Activated T-cell treated with anti-CD3 and anti-CD28 coated beads, Interleukin-2, amount 50 U/mL, for 72 hours (primary cell): ENCODE results near the gene SLC25A1. TPM values are rescaled to one million over a fixed set of nuclear protein-coding genes. Genes with fewer than 3 reads are reported as not detected.
"Not testable (repeated sequence)": the region's sequence is repeated elsewhere in the genome, so short reads cannot be mapped to it uniquely, and the experiment has no call there.

Experiments
- ATAC-seq, 2 donors: fragments of 150-1000 bp; cut with Tn5 transposase; replicated peaks in 1 of 2; 2 replicates each; pipeline ENCODE4 v1.10.0; 2021; ENCODE audit warnings: moderate library complexity in 2 of 2, mild to moderate bottlenecking in 1 of 2
- DNase-seq, 2 donors: peaks; one replicate each; pipeline ENCODE4 v3.0.0; 2021 to 2022; ENCODE audit warnings: mixed read lengths in 1 of 2
- H3K27ac Mint-ChIP-seq: one replicate; pipeline ENCODE4 v1.8.0; 2022; ENCODE audit warnings: mild to moderate bottlenecking, moderate library complexity, mixed read lengths
- H3K27me3 Mint-ChIP-seq: one replicate; pipeline ENCODE4 v1.8.0; 2022; ENCODE audit warnings: low read depth, mixed read lengths
- H3K36me3 Mint-ChIP-seq, 2 donors: one replicate each; pipeline ENCODE4 v1.8.0; 2022; ENCODE audit warnings: mixed read lengths in 2 of 2, mild to moderate bottlenecking in 1 of 2; ENCODE audit not compliant: insufficient read depth in 2 of 2
- H3K4me1 Mint-ChIP-seq: one replicate; pipeline ENCODE4 v1.8.0; 2022; ENCODE audit warnings: low read depth, mixed read lengths
- H3K4me3 Mint-ChIP-seq, 2 donors: one replicate each; pipeline ENCODE4 v1.8.0; 2022; ENCODE audit warnings: mild to moderate bottlenecking in 2 of 2, mixed read lengths in 2 of 2, moderate library complexity in 2 of 2
- H3K9me3 Mint-ChIP-seq, 2 donors: one replicate each; pipeline ENCODE4 v1.8.0; 2022; ENCODE audit warnings: mixed read lengths in 2 of 2
- total RNA-seq, 2 donors: library from RNA; stranded (reverse); gene quantifications; one replicate each; pipeline ENCODE4 v1.2.3, GENCODE V29; 2022

Gene SLC25A1
- total RNA-seq, 2 donors from 2014 or later, result 34.3 TPM

DNA sequence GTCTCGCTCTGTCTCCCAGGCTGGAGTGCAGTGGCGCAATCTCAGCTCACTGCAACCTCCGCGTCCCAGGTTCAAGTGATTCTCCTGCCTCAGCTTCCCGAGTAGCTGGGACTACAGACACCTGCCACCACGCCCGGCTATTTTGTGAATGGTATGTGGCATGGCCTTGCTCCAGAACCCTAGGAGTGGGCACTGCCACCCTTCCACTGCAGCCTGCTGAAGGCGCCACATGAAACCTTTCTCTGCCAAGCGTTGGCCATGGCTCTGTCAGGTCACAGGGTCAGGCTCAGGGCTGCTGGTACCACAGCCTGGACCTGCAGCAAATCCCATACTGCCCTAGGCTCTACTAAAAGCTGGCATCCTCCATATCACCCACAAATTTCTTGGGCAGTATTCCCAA lies 22.4 kb downstream of the SLC25A1 start:
- not testable (repeated sequence) for ATAC-seq, H3K9me3 Mint-ChIP-seq, H3K27ac Mint-ChIP-seq

DNA sequence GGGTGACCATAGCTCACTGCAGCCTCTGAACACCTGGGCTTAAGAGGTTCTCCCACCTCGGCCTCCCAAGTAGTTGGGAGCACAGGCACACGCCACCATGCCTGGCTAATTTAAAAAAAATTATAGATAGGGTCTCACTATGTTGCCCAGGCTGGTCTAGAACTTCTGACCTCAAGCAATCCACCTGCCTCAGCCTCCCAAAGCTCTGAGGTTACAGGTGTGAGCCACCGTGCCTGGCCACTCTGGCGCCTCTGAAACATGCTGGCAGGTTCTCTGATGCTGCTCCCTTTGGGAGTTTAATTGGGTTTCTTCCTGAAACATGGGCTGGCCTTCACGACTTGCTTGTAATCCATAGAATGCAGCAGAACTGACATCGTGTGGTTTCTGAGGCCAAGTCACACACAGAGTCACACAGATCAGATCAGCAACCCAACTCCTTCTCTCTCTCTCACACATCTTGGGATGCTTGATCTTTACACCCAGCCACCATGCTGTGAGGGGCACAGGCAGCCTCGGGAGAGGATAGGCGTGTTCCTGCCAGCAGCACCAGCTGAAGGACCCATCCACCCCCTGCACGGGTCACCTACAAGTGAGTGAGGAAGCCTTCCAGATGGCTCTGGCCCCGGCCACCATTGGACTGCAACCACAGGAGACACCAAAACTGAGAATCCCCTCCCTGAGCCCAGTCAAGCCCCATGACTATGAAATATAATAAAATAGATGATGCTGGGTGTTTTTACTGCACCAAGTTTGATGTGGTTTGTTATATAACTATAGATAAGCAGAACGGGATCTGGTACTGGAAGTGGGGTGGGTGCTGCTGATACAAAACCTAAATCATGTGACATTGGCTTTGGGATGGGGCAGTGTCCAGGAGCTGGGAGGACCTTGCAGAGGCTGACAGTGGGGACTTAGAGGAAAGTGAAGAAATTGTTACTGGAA lies 25.3 kb downstream of the SLC25A1 start:
- peaks cover 8% of the 10 kb centered on the region for H3K4me1 Mint-ChIP-seq
- peaks cover 41% of the 10 kb centered on the region for H3K27me3 Mint-ChIP-seq
- no peak overlapping the region for H3K27ac Mint-ChIP-seq
- DNase-seq (no peak), ATAC-seq (no peak)
- H3K4me3 Mint-ChIP-seq, result no peak overlapping the region
- H3K9me3 Mint-ChIP-seq, result no peaks in the 10 kb centered on the region
- peaks cover 2 to 7% of the 10 kb centered on the region in 2 donors for H3K36me3 Mint-ChIP-seq

More for the DNA sequence above, 22.4 kb downstream of the SLC25A1 start:
- peaks cover 33% of the 10 kb centered on the region for H3K27me3 Mint-ChIP-seq
- H3K36me3 Mint-ChIP-seq, H3K4me1 Mint-ChIP-seq, DNase-seq, H3K4me3 Mint-ChIP-seq: not testable (repeated sequence)

DNA sequence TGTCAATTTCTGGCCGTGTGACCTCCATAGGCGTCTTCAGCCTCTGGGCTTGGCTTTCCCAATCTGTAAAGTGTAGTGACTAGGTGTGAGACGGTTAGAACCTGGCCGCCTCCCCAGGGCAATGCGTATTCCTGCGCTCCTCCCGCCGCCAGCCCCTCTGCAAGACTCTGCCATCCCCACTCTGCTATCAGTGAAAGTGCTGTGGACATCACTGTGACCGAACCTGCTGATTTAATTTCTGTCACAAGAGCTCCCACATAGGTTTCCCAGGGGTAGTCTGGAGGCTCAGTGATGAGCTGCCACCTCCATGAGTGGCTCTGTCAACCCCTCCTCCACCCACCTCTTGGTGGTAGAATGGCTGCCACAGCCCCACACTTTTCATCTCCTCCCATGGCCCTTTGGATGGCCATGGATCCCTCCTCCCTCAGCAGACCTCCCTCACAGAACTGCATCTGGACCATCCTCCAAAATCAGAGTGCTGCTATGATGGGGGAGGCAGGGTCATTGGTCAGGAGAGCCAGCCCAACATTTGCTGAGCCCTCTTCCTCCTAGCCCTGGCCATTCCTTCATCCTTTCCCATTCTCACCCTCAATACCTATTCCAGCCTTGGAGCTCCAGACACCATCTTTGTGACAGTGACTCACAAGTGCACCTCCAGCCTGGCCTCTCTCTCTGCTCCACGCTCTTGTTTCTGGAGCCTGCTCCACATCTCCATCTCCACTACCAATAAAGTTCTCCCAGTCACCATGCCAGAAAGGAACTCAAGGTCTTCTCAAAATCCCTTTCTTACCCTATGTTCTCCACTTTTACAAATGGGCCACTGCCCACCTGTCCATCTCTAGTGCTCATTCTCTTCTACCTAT lies 27.0 kb downstream of the SLC25A1 start:
- no peak for ATAC-seq

DNA sequence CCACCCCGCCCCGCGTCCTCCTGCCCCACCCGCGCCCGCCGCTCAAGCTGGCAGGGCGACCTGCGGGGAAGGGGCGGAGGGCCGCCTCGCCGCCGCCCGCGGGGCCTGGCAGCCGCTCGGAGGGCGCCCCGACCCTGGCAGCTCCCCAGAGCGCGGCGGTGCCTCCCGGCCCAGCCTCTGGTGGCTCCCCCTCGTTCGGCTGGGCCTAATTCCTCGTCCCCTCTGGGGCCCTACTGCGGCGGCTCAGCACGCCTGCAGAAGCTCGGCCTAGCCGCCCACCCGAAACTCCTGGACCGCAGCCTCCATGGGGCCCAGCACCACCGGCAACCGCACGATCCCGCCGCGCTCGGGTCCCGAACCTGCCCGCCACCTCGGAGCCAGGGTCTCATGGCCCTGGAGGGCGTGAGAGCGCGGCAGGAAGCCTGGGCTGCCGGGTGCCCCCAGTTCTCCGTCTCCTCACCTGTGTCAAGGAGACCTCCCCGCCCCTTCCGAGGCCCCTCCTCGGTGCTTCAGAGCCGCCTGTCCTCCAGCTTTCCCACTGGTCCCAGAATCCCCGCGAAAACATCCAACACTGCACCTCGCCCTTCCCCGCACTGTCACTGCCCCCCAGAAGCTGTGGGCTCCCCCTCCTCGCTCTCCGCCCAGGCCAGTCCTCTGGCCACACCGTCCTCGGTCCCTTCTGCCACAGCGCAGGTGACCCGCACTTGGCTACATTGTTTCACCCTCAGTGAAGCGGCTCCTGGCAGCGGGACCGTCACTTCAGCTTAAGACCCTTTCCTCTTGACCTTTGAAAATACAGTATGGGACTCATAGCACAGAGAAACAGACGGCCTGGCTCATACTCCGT lies 27.8 kb downstream of the SLC25A1 start:
- Mint-ChIP-seq H3K4me3 (peak overlapping the region; percentile 73 to 81), H3K9me3 (no peaks in the 10 kb centered on the region), H3K4me1 (peaks cover 8% of the 10 kb centered on the region), H3K27ac (no peak overlapping the region), H3K27me3 (peaks cover 58% of the 10 kb centered on the region), H3K36me3 (peaks cover 2 to 7% of the 10 kb centered on the region in 2 donors)
- ATAC-seq, result no peak
- DNase-seq, result no peak

More for the DNA sequence above, 27.0 kb downstream of the SLC25A1 start:
- Mint-ChIP-seq H3K4me3 (peak overlapping the region; percentile 73 to 81), H3K27me3 (peaks cover 56% of the 10 kb centered on the region), H3K36me3 (peaks cover 2 to 7% of the 10 kb centered on the region in 2 donors), H3K27ac (no peak overlapping the region), H3K9me3 (no peaks in the 10 kb centered on the region), H3K4me1 (peaks cover 8% of the 10 kb centered on the region)
- DNase-seq, result no peak

DNA sequence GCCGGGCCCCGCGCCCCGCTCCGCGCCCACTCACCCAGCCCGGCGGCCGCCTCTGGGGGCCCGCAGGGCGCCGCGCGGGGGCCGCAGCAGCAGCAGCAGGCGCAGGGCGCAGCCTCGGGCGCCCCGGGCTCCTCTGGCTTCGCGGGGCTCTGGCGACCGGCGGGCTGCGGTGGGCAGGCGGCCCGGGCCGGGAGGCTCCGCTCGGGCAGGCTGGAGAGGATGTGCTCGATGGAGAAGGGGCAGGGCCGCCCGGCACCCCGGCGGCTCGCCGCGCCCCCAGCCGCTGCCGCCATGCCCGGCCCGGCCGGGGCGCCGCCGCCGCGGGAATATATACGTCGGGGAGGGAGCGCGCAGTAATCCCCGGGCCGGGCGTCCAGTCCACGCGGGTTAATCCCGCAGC lies 28.5 kb downstream of the SLC25A1 start, which contains the start of gene GSC2:
TSS of gene GSC2 (minus strand) at position 302 of the 400 bp plus-strand sequence. CDS start at position 293, 9 bp downstream.
- no peaks in the 10 kb centered on the region for H3K9me3 Mint-ChIP-seq
- H3K4me3 Mint-ChIP-seq, result peak within 1 kb of the TSS; percentile 73 to 81
- peaks cover 56% of the 10 kb centered on the region for H3K27me3 Mint-ChIP-seq
- DNase-seq, result no peak
- peaks cover 8% of the 10 kb centered on the region for H3K4me1 Mint-ChIP-seq
- peak in 1 of 2 donors; percentile 22 for ATAC-seq
- H3K27ac Mint-ChIP-seq, result no peak within 1 kb of the TSS
- H3K36me3 Mint-ChIP-seq, result peaks cover 2 to 7% of the 10 kb centered on the region in 2 donors

DNA sequence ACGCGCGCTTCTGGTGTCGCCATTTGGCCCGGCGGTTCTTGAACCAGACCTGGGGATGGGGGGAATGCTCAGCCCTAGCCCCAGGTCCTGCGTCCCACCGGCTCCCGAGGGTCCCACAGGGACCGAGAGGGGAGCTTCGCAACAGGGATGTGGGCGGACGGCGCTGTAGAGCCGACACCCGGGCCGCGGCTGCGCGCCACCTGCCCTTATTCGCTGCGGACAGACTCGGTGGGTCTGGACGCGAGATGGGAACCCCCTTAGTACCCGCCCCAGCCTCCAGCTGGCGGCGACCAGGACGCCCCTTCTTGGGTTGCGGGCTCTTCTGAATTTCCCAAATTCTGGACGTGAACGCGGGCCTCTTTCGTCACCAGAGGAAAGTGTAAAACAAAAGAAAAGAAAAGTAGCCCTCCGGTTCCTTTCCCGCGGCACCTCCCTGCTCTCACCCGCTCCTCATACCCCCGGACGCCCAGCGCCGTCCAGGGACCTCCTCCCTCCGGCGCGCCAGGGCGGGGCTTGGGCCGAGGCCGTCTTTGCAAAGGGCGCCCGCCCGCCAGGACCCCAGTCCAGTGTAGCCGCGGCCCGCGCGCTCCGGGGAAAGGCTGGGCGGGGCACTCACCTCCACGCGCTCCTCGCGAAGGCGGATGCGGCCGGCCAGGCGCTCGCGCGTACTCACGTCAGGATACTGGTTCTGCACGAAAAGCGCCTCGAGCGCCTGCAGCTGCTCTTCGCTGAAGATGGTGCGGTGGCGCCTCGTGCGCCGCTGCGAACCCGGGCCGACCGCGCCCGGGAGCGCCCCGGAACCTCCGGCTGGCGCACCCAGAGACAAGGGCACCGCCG lies 29.3 kb downstream of the SLC25A1 start:
- Mint-ChIP-seq H3K27ac (no peak overlapping the region), H3K27me3 (peaks cover 52% of the 10 kb centered on the region), H3K9me3 (no peaks in the 10 kb centered on the region), H3K4me3 (peak overlapping the region; percentile 59 to 76), H3K36me3 (peaks cover 4 to 7% of the 10 kb centered on the region in 2 donors), H3K4me1 (peaks cover 16% of the 10 kb centered on the region)
- DNase-seq (peak; percentile 54 to 55), ATAC-seq (peak; percentile 20 to 32)

DNA sequence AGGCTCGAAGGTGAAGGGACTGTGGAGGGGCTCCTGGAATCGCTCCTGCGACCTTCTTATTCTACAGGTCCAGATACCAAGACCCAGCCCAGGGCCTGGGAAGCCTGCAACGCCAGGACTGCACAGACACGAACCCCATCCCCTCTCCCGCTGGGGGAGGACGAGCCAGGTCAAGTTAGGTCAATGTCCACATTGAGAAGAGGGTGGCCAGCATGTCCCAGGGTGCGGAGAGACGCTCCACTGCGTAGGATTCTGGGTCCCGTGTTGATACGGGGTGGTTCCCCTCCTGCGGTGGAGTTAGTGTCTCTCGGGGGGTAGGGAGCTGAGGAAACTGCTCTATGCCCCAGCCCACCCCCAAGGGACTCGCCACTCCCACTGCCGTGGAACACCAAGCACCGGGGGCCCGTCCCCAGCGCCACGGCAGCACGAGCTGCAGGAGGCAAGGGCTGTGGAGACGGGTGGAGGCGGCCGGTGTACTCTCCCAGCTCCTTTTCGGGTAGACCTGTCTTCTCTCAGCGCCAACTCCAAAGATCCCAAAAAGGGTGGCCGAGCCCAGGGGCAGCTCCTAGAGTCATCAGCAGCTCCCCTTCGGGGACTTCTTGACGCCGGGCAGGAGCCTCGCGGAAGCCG lies 30.0 kb downstream of the SLC25A1 start:
- H3K27ac Mint-ChIP-seq, result no peak overlapping the region
- ATAC-seq, result no peak
- no peak for DNase-seq
- H3K4me1 Mint-ChIP-seq, result peaks cover 23% of the 10 kb centered on the region
- peaks cover 48% of the 10 kb centered on the region for H3K27me3 Mint-ChIP-seq
- no peaks in the 10 kb centered on the region for H3K9me3 Mint-ChIP-seq
- peak overlapping the region; percentile 19 to 76 for H3K4me3 Mint-ChIP-seq
- H3K36me3 Mint-ChIP-seq, result peaks cover 8 to 9% of the 10 kb centered on the region in 2 donors

DNA sequence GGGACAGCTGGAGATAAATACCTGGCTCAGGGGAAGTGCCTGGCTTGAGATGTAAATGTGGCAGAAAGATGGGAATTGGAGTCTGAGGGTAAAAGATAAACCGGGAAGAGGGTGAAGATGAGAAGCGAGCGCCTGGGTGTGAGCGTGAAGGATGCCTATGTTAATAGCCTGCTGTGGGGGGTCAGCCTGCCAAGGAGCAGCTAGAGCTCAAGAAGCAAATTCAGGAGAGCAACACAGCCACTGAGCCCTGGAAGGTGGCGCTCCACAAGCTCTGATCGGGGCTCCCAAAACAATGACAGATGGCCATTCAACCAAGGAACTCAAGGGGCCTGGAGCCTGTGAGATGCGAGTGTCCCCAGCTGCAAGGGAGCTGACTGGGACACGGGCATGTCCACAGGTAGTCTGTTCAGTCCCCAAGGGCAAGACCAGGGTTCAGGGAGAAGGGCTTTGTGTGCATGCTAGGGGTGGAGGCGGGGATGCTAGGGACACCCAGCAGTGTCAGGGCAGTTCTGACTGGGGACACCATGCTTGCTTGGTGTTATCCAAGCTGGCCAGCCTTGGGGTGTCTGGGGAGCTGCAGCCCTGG lies 31.2 kb downstream of the SLC25A1 start:
- Mint-ChIP-seq H3K27ac (no peak overlapping the region), H3K36me3 (peaks cover 8 to 9% of the 10 kb centered on the region in 2 donors), H3K27me3 (peaks cover 37% of the 10 kb centered on the region), H3K9me3 (no peaks in the 10 kb centered on the region), H3K4me1 (peaks cover 26% of the 10 kb centered on the region), H3K4me3 (no peak overlapping the region)
- ATAC-seq, result no peak
- no peak for DNase-seq

DNA sequence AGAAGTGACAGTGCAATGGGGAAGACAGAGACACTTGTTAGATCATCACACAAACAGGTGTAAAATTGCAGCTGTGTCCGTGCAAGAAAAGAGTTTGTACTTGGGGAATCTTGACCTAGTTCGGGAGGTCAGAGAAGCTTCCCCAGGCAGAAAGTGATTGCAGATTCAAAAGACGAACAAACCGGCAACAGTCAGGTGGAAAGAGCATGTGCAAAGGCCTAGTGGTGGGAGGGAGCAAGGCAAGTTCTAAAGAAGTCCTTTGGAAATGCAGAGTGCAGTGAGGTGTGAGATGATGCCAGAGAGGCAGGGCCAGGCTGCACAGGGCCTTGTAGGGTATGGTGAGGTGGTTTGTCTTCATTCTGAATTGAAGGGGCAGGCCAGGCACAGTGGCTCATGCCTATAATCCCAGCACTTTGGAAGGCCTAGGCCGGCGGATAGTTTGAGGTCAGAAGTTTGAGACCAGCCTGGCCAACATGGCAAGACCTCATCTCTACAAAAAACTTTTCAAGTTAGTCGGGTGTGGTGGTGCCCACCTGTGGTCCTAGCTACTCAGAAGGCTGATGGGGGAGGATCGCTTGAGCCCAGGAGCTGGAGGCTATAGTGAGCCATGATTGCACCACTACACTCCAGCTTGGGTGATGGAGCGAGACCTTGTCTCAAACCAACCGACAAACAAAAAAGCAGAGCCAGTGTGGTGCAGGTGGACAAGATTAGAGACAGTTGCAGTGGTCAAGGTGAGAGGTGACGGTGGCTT lies 32.1 kb downstream of the SLC25A1 start:
- H3K27me3 Mint-ChIP-seq, result peaks cover 28% of the 10 kb centered on the region
- no peaks in the 10 kb centered on the region for H3K9me3 Mint-ChIP-seq
- H3K36me3 Mint-ChIP-seq, result peaks cover 5 to 14% of the 10 kb centered on the region in 2 donors
- H3K27ac Mint-ChIP-seq, result no peak overlapping the region
- H3K4me1 Mint-ChIP-seq, result peaks cover 26% of the 10 kb centered on the region
- H3K4me3 Mint-ChIP-seq, result no peak overlapping the region
- DNase-seq (no peak), ATAC-seq (no peak)

DNA sequence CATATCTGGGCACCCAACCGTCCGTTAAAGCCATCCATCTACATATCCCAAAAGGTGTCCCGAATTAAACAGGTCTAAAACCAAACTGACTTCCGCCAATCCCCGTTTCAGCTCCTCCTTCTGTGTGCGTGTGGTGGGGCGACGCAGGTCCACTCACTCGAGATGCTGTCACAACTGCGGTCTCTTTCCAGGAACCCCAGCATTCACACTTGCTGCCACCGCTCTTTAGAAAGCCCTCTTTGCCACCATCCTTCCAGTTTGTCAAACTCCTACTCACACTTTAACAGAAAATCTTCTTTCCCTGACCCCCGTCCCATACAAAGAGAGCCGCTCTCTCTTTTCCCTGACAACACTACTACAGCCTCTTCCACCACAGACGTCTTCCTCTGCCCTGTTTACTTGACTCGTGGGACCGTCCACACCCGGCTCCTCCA lies 34.6 kb downstream of the SLC25A1 start:
- Mint-ChIP-seq H3K27me3 (peaks cover 20% of the 10 kb centered on the region), H3K27ac (peak overlapping the region; percentile 98)
- peak; percentile 51 to 54 for ATAC-seq

More for the DNA sequence above, 34.6 kb downstream of the SLC25A1 start:
- Mint-ChIP-seq H3K9me3 (no peaks in the 10 kb centered on the region), H3K4me3 (peak overlapping the region; percentile 95 to 100), H3K4me1 (peaks cover 18% of the 10 kb centered on the region), H3K36me3 (peaks cover 3 to 13% of the 10 kb centered on the region in 2 donors)
- peak; percentile 55 to 60 for DNase-seq
